Hepatocyte (in vitro differentiated cells): ENCODE measurements around the gene SP9. TPM values are rescaled to one million over a fixed set of nuclear protein-coding genes. Genes with fewer than 3 reads are reported as not detected.
A peak's percentile ranks its signal among the peaks of the same experiment; 100 is the strongest.

Source experiments
- DNase-seq: peaks from one replicate; pipeline ENCODE4 v3.0.0-alpha.2; 2016; ENCODE audit warnings: low spot score
- H2AFZ ChIP-seq: fragments of 200-600 bp; sonication (generic); 2 replicates; pipeline ENCODE4 v1.6.0; 2016; ENCODE audit warnings: antibody characterized with exemption, mild to moderate bottlenecking
- H3K27ac ChIP-seq: fragments of 200-600 bp; sonication (generic); 2 replicates; pipeline ENCODE4 v1.5.1; 2016; ENCODE audit warnings: mild to moderate bottlenecking
- H3K27me3 ChIP-seq: fragments of 200-600 bp; sonication (generic); 2 replicates; pipeline ENCODE4 v1.6.1; 2016
- H3K36me3 ChIP-seq: fragments of 200-600 bp; sonication (generic); replicated peaks from 2 replicates; pipeline ENCODE4 v1.5.1; 2016; ENCODE audit warnings: low read depth; ENCODE audit not compliant: insufficient read depth
- H3K4me1 ChIP-seq: fragments of 200-600 bp; sonication (generic); 2 replicates; pipeline ENCODE4 v1.5.1; 2016; ENCODE audit warnings: mild to moderate bottlenecking, moderate library complexity; ENCODE audit not compliant: insufficient read depth
- H3K4me2 ChIP-seq: fragments of 200-600 bp; sonication (generic); 2 replicates; pipeline ENCODE4 v1.6.0; 2016
- H3K4me3 ChIP-seq: fragments of 200-600 bp; sonication (generic); 2 replicates; pipeline ENCODE4 v1.5.1; 2016; ENCODE audit warnings: mild to moderate bottlenecking
- H3K79me2 ChIP-seq: fragments of 200-600 bp; sonication (generic); 2 replicates; pipeline ENCODE4 v1.6.0; 2017; ENCODE audit warnings: mild to moderate bottlenecking
- H3K9me2 ChIP-seq: fragments of 200-600 bp; sonication (generic); replicated peaks from 2 replicates; pipeline ENCODE4 v1.6.0; 2017; ENCODE audit warnings: mild to moderate bottlenecking; ENCODE audit not compliant: insufficient read depth
- H3K9me3 ChIP-seq: fragments of 200-600 bp; sonication (generic); 2 replicates; pipeline ENCODE4 v1.5.1; 2016; ENCODE audit warnings: low read depth, mild to moderate bottlenecking
- H4K20me1 ChIP-seq: fragments of 200-600 bp; sonication (generic); 2 replicates; pipeline ENCODE4 v1.6.0; 2016; ENCODE audit warnings: mild to moderate bottlenecking; ENCODE audit not compliant: insufficient read depth, poor library complexity, severe bottlenecking
- EZH2 ChIP-seq: fragments of 200-600 bp; sonication (generic); IDR thresholded peaks from 2 replicates; pipeline ENCODE4 v1.6.1; 2016; ENCODE audit warnings: antibody characterized with exemption, mild to moderate bottlenecking, borderline replicate concordance
- EZH2phosphoT487 ChIP-seq: fragments of 200-600 bp; sonication (generic); IDR thresholded peaks from one replicate; pipeline ENCODE4 v1.6.1; 2018; ENCODE audit warnings: antibody characterized with exemption, mild to moderate bottlenecking, low read depth, moderate library complexity; ENCODE audit not compliant: unreplicated experiment, severe bottlenecking
- WGBS: methylation state at CpG from one replicate; pipeline ENCODE4 v1.1.6; 2016; ENCODE audit warnings: low lambda C conversion rate; ENCODE audit errors: missing lambda C conversion rate; 5-methylcytosine and 5-hydroxymethylcytosine counted together
- polyA plus RNA-seq: library from polyadenylated mRNA; unstranded; fragments of >200 nt; fragmentation: Nextera tagmentation; extraction: Ambion mirVana; gene quantifications from 2 replicates; pipeline ENCODE4 v1.2.1, GENCODE V29; 2016
- total RNA-seq: library from RNA; depleted of rRNA; stranded (reverse); fragments of >200 nt; gene quantifications from 2 replicates; pipeline ENCODE4 v1.2.3, GENCODE V29; 2014
- TF ChIP-seq, protein P1 (sequence below): fragments of 200-600 bp; sonication (generic); IDR thresholded peaks from 2 replicates; pipeline ENCODE4 v1.5.1; 2016; ENCODE audit warnings: antibody characterized with exemption, mild to moderate bottlenecking; ENCODE audit not compliant: poor library complexity

The SP9 gene
- total and polyA plus RNA-seq, 2 experiments from 2014 or later: 0.29 TPM; not detected in 1

- Histone ChIP-seq H3K27me3 (peaks cover 95% of the 10 kb centered on the region), H3K79me2 (no peaks in the 10 kb centered on the region), H4K20me1 (peaks cover 2% of the 10 kb centered on the region), H3K4me3 (peak overlapping the region; percentile 12), H3K9me2 (no peaks in the 10 kb centered on the region), H2AFZ (peak overlapping the region; percentile 69), H3K27ac (no peak overlapping the region), H3K9me3 (no peaks in the 10 kb centered on the region), H3K36me3 (no peaks in the 10 kb centered on the region), H3K4me1 (peaks cover 28% of the 10 kb centered on the region), H3K4me2 (peak overlapping the region; percentile 89)
- TF ChIP-seq, protein P1, sequence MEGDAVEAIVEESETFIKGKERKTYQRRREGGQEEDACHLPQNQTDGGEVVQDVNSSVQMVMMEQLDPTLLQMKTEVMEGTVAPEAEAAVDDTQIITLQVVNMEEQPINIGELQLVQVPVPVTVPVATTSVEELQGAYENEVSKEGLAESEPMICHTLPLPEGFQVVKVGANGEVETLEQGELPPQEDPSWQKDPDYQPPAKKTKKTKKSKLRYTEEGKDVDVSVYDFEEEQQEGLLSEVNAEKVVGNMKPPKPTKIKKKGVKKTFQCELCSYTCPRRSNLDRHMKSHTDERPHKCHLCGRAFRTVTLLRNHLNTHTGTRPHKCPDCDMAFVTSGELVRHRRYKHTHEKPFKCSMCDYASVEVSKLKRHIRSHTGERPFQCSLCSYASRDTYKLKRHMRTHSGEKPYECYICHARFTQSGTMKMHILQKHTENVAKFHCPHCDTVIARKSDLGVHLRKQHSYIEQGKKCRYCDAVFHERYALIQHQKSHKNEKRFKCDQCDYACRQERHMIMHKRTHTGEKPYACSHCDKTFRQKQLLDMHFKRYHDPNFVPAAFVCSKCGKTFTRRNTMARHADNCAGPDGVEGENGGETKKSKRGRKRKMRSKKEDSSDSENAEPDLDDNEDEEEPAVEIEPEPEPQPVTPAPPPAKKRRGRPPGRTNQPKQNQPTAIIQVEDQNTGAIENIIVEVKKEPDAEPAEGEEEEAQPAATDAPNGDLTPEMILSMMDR: no peak
- TF ChIP-seq EZH2 (peak; percentile 84), EZH2phosphoT487 (peak; percentile 98)
- DNase-seq: no peak
- 1% methylated on average over 45 of the region's 47 CpGs for WGBS
Observed at GRCh38 chr2:174335254-174335987, 667 bp downstream of the SP9 start.

GRCh38 chr2:174335988-174336500 lies 1.3 kb downstream of the SP9 start:
- Histone ChIP-seq H3K27me3 (peaks cover 95% of the 10 kb centered on the region), H3K27ac (no peak overlapping the region), H3K36me3 (no peaks in the 10 kb centered on the region), H2AFZ (peak overlapping the region; percentile 69), H4K20me1 (peaks cover 2% of the 10 kb centered on the region), H3K9me2 (no peaks in the 10 kb centered on the region), H3K4me3 (peak overlapping the region; percentile 12), H3K9me3 (no peaks in the 10 kb centered on the region), H3K4me2 (peak overlapping the region; percentile 89), H3K4me1 (peaks cover 28% of the 10 kb centered on the region), H3K79me2 (no peaks in the 10 kb centered on the region)
- DNase-seq: peak; percentile 32
- TF ChIP-seq EZH2: no peak
- TF ChIP-seq, protein P1: no peak
- TF ChIP-seq EZH2phosphoT487: no peak
- under 1% methylated on average over 51 of the region's 54 CpGs for WGBS

- Histone ChIP-seq H3K36me3 (no peaks in the 10 kb centered on the region), H3K27me3 (peaks cover 92% of the 10 kb centered on the region), H3K4me2 (peak overlapping the region; percentile 89), H3K79me2 (no peaks in the 10 kb centered on the region), H3K4me3 (peak overlapping the region; percentile 12), H4K20me1 (peaks cover 2% of the 10 kb centered on the region), H3K9me2 (no peaks in the 10 kb centered on the region), H2AFZ (peak overlapping the region; percentile 69), H3K27ac (no peak overlapping the region), H3K4me1 (peaks cover 29% of the 10 kb centered on the region), H3K9me3 (no peaks in the 10 kb centered on the region)
- DNase-seq: peak; percentile 71
- TF ChIP-seq EZH2phosphoT487 (peak; percentile 49), EZH2 (peak; percentile 96)
- TF ChIP-seq, protein P1: peak; percentile 20
- WGBS: 1% methylated on average over 85 of the region's 102 CpGs
Observed at GRCh38 chr2:174336501-174337336, 2.0 kb downstream of the SP9 start.
